GM18870 (cell line): ENCODE results near the gene JOSD1.
"Not testable (repeated sequence)": the region's sequence is repeated elsewhere in the genome, so short reads cannot be mapped to it uniquely, and the experiment has no call there.

ENCODE experiments used
- ATAC-seq: cut with Tn5 transposase; IDR thresholded peaks from one replicate; pipeline ENCODE4 v1.9.1; 2021; ENCODE audit warnings: moderate library complexity; ENCODE audit not compliant: unreplicated experiment

Gene JOSD1

GRCh38 chr22:38694940-38695339 is 5.8 kb downstream of the JOSD1 start:
- no peak for ATAC-seq

- no peak for ATAC-seq
Measured at GRCh38 chr22:38694049-38694448, 6.7 kb downstream of the JOSD1 start.

- ATAC-seq: no peak
Measured at GRCh38 chr22:38689651-38690050, 11.1 kb downstream of the JOSD1 start.

- ATAC-seq: no peak
Measured at GRCh38 chr22:38685761-38686160, 15.0 kb downstream of the JOSD1 start.

GRCh38 chr22:38684895-38685294 is 15.8 kb downstream of the JOSD1 start:
- no peak for ATAC-seq

GRCh38 chr22:38681582-38682335 is 19.0 kb downstream of the JOSD1 start, which contains the start of gene TOMM22:
TOMM22 (plus strand) TSS chr22:38681957; CDS start chr22:38681979, 22 bp downstream.
- peak; percentile 79 for ATAC-seq

- no peak for ATAC-seq
Measured at GRCh38 chr22:38675833-38676232, 24.9 kb downstream of the JOSD1 start.

GRCh38 chr22:38674888-38675287 is 25.9 kb downstream of the JOSD1 start:
- ATAC-seq: no peak

- ATAC-seq: peak; percentile 27
Measured at GRCh38 chr22:38657045-38657909, 43.5 kb downstream of the JOSD1 start.

- ATAC-seq: peak; percentile 48
Measured at GRCh38 chr22:38656256-38657044, 44.3 kb downstream of the JOSD1 start, which contains the start of the genes CBY1 and FAM227A. CBY1 (plus strand) TSS chr22:38656638; CDS start chr22:38668055, 11,417 bp downstream. FAM227A (minus strand) TSS chr22:38656392; CDS start chr22:38650168, 6,224 bp downstream.

- ATAC-seq: no peak
Measured at GRCh38 chr22:38655519-38656255, 45.1 kb downstream of the JOSD1 start.

GRCh38 chr22:38653741-38654140 is 47.0 kb downstream of the JOSD1 start:
- no peak for ATAC-seq

GRCh38 chr22:38652859-38653258 is 47.9 kb downstream of the JOSD1 start:
- ATAC-seq: no peak

GRCh38 chr22:38649841-38650522 is 50.8 kb downstream of the JOSD1 start:
- ATAC-seq: no peak

- ATAC-seq: no peak
Measured at GRCh38 chr22:38645430-38645829, 55.3 kb downstream of the JOSD1 start.

GRCh38 chr22:38644245-38644644 is 56.5 kb downstream of the JOSD1 start:
- not testable (repeated sequence) for ATAC-seq

- ATAC-seq: no peak
Measured at GRCh38 chr22:38641476-38642040, 59.2 kb downstream of the JOSD1 start.

- no peak for ATAC-seq
Measured at GRCh38 chr22:38638728-38639127, 62.0 kb downstream of the JOSD1 start.

- no peak for ATAC-seq
Measured at GRCh38 chr22:38638216-38638615, 62.5 kb downstream of the JOSD1 start.
